ENCODE measurements around the gene RDH11. TPM values are rescaled to one million over a fixed set of nuclear protein-coding genes. Genes with fewer than 3 reads are reported as not detected.
A peak's percentile ranks its signal among the peaks of the same experiment; 100 is the strongest.
"Not testable (repeated sequence)": the region's sequence is repeated elsewhere in the genome, so short reads cannot be mapped to it uniquely, and the experiment has no call there.

RDH11 gene
- total RNA-seq, 1 donor from 2014 or later = 25.1 TPM

DNA sequence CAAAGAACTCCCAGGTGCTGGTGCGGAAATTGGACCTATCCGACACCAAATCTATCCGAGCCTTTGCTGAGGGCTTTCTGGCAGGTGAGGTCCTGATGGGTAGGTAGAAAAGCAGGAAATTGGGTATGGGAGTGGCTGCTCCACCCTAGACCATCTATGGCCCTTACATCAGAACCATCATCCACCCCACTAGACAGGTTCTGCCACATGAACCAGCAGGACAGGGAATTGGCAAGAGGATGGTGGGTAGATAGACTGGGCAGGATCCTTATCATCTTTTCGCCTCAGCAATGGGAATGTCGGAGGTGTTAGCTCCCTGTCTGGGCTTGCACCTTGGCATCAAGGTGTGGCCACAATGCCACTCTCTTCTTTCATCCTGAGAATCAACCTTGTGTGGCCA lies 29.6 kb upstream of the RDH11 start:
- intact Hi-C loops (cut with DNase I) = no loop called here
- Histone ChIP-seq H3K27me3 (no peaks in the 10 kb centered on the region), H3K27ac (no peak overlapping the region), H3K9me3 (no peaks in the 10 kb centered on the region), H3K4me3 (no peak overlapping the region), H3K4me1 (peaks cover 0 to 2% of the 10 kb centered on the region in 2 donors), H3K36me3 (no peaks in the 10 kb centered on the region)
- no peak for DNase-seq (ENCODE audit: low spot score in 2 of 2)
- TF ChIP-seq, protein P1, sequence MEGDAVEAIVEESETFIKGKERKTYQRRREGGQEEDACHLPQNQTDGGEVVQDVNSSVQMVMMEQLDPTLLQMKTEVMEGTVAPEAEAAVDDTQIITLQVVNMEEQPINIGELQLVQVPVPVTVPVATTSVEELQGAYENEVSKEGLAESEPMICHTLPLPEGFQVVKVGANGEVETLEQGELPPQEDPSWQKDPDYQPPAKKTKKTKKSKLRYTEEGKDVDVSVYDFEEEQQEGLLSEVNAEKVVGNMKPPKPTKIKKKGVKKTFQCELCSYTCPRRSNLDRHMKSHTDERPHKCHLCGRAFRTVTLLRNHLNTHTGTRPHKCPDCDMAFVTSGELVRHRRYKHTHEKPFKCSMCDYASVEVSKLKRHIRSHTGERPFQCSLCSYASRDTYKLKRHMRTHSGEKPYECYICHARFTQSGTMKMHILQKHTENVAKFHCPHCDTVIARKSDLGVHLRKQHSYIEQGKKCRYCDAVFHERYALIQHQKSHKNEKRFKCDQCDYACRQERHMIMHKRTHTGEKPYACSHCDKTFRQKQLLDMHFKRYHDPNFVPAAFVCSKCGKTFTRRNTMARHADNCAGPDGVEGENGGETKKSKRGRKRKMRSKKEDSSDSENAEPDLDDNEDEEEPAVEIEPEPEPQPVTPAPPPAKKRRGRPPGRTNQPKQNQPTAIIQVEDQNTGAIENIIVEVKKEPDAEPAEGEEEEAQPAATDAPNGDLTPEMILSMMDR (IDR thresholded peaks at IDR 0.05) = no peak

DNA sequence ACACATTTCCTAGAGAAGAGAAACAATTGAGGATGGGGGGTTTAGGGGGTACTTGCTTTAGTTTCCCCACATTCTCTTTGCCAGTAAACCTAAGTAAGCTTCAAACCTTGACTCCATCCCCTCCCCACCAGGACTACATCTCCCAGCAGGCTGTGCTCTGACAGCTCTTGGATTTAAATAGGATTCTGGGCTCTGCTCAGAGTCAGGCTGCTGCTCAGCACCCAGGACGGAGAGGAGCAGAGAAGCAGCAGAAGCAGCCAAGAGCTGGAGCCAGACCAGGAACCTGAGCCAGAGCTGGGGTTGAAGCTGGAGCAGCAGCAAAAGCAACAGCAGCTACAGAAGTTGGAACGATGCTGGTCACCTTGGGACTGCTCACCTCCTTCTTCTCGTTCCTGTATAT lies 26.7 kb upstream of the RDH11 start:
- Histone ChIP-seq H3K27me3 (no peaks in the 10 kb centered on the region), H3K9me3 (no peaks in the 10 kb centered on the region), H3K4me3 (peak overlapping the region in 1 of 2 donors; percentile 28), H3K4me1 (peaks cover 0 to 2% of the 10 kb centered on the region in 2 donors), H3K27ac (no peak overlapping the region), H3K36me3 (no peaks in the 10 kb centered on the region)
- TF ChIP-seq, protein P1 (IDR thresholded peaks at IDR 0.05) = no peak
- intact Hi-C loops (cut with DNase I) = no loop called here
- peak in 1 of 2 donors; percentile 64 for DNase-seq (ENCODE audit: low spot score in 2 of 2)

DNA sequence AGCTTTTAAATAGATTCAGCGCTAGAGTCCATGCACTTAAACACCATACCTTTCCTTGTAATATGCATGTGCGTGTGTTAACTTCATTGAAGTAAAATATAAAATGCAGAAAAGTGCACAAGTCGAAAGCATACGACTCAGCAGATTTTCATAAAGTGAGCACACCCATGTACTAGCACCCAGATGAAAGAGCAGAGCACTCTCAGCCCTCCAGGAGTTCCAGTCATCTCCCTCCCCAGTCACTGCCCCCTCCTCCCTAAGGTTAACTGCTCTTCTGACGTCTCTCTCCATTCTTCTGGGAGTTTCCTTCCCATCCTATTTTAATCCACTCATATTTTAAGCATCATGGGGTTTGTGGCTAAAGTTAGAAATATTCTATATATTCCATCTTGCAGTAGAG lies 26.3 kb upstream of the RDH11 start:
- Histone ChIP-seq H3K9me3 (no peaks in the 10 kb centered on the region), H3K4me1 (peaks cover 0 to 2% of the 10 kb centered on the region in 2 donors), H3K4me3 (no peak overlapping the region), H3K27ac (no peak overlapping the region), H3K27me3 (no peaks in the 10 kb centered on the region), H3K36me3 (no peaks in the 10 kb centered on the region)
- intact Hi-C loops (cut with DNase I) = no loop called here
- DNase-seq (ENCODE audit: low spot score in 2 of 2) = no peak
- TF ChIP-seq, protein P1 (IDR thresholded peaks at IDR 0.05) = no peak

DNA sequence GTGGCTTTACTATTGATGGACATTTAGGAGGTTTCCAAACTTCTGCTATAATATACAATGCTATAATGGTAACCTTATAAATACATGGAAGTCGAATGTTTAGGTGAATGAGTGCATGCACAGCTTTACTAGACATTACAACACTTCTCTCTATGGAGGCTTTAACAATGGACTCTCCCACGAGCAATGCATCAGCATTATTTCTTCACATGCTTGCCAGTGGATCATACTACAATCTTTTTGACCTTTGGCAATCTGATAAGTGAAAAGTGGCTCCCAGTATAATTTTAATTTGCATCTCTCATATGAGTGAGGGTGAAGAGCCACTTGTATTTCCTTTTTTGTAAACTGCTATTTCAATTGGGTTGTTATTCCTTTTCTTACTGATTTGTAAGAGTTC lies 24.3 kb upstream of the RDH11 start:
- no peaks in the 10 kb centered on the region for H3K27me3 ChIP-seq
- H3K9me3 ChIP-seq = no peaks in the 10 kb centered on the region
- no peak for DNase-seq (ENCODE audit: low spot score in 2 of 2)
- H3K27ac ChIP-seq = no peak overlapping the region
- peaks cover 0 to 2% of the 10 kb centered on the region in 2 donors for H3K4me1 ChIP-seq
- no peaks in the 10 kb centered on the region for H3K36me3 ChIP-seq
- TF ChIP-seq, protein P1 (IDR thresholded peaks at IDR 0.05) = no peak
- intact Hi-C loops (cut with DNase I) = no loop called here
- H3K4me3 ChIP-seq = no peak overlapping the region

DNA sequence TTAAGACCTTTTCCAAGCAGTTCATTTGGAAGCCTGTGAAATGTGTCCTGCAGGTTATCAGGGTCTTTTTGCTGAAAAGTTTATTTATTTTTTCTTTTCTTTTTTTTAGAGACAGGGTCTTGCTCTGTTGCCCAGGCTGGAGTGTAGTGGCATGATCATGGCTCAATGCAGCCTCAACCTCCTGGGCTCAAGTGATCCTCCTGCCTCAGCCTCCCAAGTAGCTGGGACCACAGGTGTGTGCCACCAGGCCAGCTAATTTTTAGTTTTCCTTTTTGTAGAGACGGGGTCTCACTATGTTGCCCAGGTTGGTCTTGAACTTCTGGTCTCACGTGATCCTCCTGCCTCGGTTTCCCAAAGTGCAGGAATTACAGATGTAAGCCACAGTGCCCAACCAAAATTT lies 23.8 kb upstream of the RDH11 start:
- H3K27me3 ChIP-seq; H3K27ac ChIP-seq; intact Hi-C loops (cut with DNase I); DNase-seq (ENCODE audit: low spot score in 2 of 2); H3K36me3 ChIP-seq; H3K9me3 ChIP-seq; H3K4me1 ChIP-seq; H3K4me3 ChIP-seq: not testable (repeated sequence)

DNA sequence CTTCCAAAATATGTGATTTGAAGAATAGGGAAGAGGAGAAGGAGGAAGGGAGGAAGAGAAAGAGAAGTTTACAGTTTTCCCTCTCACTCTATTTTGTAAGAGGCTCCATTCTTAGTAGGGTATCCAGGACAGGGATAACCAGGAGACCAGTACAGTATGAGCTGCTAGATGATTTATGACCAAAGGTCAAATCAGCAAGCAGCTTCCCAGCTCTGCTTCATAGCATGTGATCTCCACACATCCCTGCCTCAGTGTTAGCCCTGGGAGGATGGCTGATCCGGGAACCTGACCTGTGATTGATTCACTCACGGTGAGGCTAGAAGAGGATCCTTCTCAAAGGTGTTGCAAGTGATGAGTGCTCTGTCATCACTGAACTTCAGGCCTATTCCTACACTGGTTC lies 22.7 kb upstream of the RDH11 start:
- Histone ChIP-seq H3K4me1 (peaks cover 0 to 2% of the 10 kb centered on the region in 2 donors), H3K9me3 (no peaks in the 10 kb centered on the region), H3K27me3 (no peaks in the 10 kb centered on the region), H3K4me3 (no peak overlapping the region), H3K27ac (no peak overlapping the region), H3K36me3 (no peaks in the 10 kb centered on the region)
- TF ChIP-seq, protein P1 (IDR thresholded peaks at IDR 0.05) = no peak
- intact Hi-C loops (cut with DNase I) = no loop called here
- DNase-seq (ENCODE audit: low spot score in 2 of 2) = no peak
